ENCODE measurements around the gene TSC22D2. TPM values are rescaled to one million over a fixed set of nuclear protein-coding genes. Genes with fewer than 3 reads are reported as not detected.

TSC22D2 gene
- 5.8 and 17.6 TPM in 2 replicates for total RNA-seq (2014; rRNA removed; shearing (Covaris generic))

DNA sequence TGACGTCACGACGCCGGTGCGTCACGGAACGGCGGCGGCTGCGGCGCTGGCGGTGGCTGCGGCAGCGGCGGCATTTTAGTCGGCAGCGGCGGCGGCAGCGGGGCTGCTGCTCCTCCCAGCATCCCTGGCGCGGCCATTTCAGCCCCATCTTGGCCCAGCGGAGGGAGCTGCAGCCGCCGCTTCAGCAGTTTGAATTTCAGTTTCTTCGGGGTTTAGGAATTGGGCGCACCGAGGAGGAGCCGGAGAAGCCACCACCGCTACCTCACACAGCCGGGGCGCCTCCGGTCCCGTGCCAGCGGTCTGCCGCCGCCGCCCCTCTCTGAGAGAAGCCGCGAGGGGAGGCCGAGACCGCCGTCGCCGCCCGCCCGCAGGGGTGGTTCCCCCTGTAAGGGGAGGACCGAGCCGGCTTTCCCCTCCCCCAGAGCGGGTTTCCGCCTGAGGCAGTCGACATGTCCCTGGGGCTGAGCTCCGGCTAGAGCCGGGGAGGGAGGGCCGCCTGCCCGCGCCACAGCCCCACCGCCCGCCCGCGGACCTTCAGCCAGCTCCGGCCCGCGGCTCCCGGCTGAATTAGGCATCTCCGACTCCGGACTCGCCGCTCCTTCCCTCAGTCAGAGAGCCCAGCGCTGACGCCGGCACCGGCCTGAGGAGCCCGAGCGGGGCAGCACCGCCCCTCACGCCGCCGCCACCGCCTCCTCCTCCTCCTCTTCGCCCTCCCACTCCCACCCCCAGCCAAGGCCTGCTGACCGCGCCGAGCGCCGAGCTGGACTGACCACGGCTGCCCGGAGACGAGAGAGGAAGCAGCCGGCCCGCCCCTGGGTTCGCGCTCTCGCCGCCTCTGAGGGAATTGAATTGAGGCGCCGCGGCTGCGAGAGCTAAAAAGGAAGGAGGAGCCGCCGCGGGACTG, at the start of gene TSC22D2:
Gene TSC22D2 (plus strand): TSS at position 78 of the 904 bp plus-strand sequence. CDS start 1,053 bp downstream, outside the sequence.
- DNase-seq (ENCODE audit: low read depth) = peak; percentile 94

DNA sequence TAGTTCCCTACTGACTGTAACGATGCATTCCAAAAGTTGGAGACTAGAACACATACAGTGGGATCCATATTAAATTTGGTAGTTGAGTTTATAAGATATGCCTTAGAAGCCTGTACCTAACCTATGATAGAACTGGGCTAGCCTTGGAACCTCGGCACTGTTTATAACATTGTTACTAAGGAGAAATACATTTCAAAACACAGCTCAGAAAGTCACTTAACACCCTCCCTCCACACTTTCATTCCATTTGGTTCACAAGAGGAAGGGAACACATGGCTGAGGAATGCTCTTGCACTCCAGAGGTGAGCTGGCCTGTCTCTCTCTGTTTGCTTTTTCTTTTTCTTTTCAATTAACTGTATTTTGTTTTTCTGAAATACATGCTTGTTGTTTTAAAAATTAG, 48.7 kb upstream of the TSC22D2 start:
- DNase-seq (ENCODE audit: low read depth) = peak; percentile 51

DNA sequence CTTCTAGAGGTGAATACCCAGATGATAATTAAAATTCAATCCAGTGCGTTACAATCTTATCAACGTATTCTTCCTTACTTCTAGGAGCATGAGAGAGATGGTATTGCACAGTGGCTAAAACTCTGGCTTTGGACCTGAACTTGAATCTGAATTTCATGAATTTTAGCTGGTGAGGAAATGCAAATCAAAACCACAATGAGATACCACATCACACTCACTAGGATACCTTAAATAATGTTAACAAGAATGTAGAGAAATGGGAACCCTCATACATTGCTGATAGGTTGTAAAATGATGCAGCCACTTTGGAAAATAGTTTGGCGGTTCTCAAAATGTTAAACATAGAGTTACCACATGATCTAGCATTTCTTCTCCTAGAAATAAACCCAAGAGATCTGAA, 47.1 kb upstream of the TSC22D2 start:
- DNase-seq (ENCODE audit: low read depth) = no peak

DNA sequence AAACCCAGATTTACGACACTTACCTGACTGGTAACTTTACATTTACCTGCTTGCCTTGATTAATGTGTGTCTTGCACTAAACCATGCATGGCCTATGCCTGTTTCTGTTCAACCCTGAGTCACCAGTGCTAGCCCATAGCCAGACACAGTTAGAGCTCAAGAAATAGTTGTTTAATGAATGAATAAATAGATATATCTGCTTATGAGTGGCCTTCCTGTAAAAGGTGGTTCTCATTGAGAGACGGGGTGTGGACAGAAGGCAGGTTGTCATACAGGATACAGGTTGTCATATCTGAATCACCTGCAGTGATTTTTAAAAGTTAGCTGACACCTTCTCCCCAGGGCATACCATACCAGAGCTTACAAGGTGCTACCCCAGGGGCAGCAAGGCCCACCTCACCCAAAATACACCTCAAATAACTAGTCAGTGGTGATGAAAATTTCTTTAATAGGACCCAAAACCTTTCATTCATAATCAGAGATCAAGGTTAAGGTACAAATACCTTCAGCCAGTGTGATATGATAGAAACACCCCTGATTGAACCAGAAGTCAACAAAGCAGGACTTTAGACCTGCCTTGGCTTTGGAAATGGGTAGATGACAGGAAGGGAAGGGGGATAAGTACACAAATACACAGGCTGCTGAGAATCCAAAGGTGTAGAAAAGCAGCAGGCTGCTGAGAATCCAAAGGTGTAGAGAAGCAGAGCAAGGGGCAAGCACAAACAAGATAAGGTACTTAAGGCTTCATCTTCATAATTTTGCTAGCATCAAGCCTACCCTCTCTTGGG, 45.4 kb upstream of the TSC22D2 start:
- no peak for DNase-seq (ENCODE audit: low read depth)

DNA sequence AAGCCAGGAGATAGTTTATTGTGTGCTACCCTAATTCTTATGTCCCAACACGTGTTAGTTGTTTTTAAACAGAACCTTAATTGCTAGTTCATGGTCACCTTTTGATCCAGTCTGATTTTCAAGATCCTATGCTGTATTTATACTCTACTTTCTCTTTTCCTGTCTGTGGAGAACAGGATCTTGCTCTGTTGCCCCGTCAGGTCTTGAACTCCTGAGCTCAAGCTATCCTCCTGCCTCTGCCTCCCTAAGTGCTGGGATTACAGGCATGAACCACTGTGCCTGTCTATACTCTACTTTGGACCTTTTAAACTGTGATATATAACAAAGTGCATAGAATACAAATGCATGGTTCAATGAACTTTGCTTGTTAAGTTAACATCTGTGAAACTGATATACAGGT, 44.7 kb upstream of the TSC22D2 start:
- DNase-seq (ENCODE audit: low read depth) = no peak

DNA sequence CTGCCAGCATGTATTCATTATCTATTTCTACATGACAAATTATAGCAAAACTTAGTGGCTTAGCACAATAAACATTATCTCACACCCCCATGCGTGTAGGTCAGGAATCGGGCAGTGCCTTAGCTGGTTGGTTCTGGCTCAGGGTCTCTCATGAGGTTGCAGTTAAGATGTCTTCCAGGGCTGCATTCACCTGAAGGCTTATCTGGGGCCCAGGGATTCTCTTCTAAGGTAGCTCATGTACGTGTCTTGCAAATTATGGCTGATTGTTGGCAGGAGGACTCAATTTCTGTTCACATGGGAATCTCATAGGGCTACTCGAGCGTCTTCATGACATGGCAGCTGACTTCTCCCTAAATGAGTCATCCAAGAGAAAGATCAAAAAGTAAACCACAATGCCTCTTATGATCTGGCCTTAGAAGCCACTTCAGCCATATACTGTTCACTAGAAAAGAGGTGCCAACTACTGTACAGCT, 42.9 kb upstream of the TSC22D2 start:
- peak; percentile 96 for DNase-seq (ENCODE audit: low read depth)

DNA sequence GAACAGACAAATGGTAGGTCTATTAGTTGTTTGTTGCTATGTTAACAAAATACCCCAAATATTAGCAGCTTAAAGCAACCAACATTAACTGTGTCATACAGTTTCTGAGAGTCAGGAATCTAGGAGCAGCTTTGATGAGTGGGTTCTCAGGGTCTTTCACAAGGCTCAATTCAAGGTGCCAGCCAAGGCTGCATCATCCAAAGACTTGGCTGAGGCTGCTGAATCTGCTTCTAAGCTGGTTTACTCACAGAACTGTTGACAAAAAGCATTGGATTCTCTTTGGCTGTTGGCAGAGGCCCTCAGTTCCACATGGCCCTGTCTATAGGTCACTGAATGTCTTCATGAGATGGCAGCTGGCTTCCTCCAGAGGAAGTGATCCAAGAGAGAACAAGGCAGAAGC, 40.3 kb upstream of the TSC22D2 start:
- no peak for DNase-seq (ENCODE audit: low read depth)

DNA sequence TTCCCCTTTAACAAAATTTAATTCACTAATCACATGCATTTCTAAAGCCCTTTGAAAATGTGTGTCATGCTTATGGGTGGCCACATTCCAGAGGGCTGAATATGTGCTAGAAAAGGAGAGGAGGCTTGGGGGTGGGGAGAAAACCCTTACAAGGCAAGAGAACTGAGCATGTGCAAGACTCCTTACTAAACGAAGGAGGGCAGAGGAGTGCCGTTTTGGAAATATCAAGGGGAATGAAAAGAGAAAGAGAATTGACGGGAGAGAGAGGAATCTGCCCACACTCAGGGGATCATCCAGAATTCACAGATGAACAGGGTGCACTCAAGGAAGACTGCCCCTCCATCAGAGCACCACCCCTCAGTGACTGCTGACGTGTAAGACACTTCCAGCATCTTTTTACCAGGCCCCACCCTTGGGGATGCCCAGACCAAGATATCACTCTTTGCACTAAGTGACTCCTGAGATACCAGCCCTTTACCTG, 37.9 kb upstream of the TSC22D2 start:
- peak; percentile 99 for DNase-seq (ENCODE audit: low read depth)

DNA sequence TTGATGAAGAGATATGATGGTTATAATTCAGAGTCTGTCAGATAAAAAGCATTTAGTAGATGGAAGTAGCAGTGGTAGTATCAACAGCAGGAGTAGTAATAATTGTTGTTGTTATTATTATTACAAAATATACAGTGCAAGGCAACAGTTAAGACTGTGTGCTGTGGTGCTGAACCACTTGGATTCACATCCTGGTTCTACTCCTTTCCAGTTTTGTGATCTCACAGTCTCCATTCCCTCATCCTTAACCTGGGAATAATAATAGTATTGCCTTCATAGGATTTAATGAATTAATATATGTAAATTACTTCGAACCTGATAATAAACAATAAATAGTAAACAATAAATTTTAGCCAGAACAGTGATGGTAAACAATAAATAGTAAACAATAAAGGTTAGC, 37.1 kb upstream of the TSC22D2 start:
- peak; percentile 54 for DNase-seq (ENCODE audit: low read depth)

DNA sequence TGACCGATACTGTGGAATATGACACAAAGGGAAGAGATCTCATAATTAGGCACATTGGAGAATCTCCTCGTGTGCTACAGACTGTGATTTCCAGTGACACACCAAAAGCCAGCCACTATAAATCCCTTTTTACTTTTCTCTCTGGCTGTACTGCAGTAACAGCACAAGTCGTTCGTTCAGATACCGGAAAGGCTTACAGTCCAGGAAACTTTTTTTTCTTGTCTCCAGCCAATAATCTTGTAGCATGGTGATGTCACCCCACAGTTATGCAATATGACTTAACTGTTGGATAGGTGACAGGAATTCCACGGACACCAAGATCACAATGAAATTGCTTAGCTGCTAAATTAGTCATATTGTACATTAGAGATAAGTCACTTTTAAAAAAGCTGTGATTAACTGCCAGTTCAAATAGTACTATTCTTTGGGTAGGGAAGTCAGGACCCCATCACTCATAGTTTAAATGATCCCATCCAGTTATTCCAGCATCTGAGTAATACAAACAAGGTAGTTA, 36.3 kb upstream of the TSC22D2 start:
- DNase-seq (ENCODE audit: low read depth) = peak; percentile 100

DNA sequence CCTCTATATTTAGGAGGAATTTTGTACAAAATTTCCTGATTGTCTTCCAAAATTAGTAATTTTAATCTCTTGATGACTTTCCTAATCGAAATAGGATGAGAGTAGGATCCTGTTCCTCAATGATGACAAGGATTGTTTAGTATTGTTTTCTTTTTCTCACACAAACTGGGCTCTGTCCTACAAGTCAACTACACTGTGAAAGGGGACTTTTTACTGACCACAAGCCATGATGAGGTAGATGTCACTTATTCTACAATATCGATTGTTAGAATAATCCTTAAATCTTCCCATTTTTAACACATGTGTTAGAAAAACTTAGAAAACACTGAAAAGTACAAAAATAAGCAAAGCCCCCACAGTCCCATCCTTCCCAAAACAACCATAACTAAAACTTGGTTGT, 35.8 kb upstream of the TSC22D2 start:
- no peak for DNase-seq (ENCODE audit: low read depth)

DNA sequence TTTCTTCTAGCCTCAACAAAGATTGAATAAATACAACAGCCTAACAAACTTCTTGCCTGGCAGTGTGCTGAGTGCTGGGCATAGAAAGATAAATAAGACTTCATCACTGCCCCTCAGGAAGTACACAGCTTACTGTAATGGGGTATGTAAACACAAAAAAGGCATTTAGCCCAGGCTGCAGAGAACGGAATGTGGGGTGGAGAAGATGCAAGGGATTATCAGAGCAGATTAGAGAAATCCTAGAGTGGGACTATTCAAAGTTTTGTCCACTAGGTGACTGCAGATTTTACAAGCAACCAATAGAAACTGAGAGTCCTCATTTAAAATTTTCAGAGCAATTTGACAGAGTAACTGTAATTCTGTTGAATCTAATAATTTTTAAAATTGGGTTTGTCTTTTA, 35.4 kb upstream of the TSC22D2 start:
- DNase-seq (ENCODE audit: low read depth) = peak; percentile 61

DNA sequence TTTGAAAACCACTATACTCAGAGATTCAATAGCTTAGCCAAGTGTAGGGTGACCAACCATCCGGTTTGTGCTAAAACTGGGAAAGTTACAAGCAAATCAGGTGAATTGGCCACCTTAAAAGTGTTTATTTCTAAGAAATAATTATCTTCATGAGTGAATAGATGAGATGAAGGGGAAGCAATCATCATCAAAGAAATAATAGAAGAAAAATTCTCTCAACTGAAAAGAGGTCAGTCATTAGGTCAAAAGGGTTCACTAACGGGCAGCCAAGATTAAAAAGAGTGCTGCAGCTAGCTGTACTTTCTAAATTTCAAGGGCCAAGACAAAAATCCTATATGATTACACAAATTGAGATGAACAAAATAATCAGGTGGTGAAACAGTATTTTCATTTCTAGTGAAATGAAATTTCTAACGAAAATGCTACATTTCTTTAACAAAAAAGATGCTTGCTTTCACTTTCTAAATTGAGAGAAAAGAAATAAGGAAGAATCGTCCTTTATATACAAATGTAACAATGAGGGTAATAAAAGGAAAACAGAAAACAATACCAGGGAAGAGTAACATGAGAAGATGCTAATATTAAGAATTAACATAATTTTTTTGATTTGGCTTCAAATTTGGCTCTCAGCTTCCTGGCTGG, 34.7 kb upstream of the TSC22D2 start:
- no peak for DNase-seq (ENCODE audit: low read depth)

DNA sequence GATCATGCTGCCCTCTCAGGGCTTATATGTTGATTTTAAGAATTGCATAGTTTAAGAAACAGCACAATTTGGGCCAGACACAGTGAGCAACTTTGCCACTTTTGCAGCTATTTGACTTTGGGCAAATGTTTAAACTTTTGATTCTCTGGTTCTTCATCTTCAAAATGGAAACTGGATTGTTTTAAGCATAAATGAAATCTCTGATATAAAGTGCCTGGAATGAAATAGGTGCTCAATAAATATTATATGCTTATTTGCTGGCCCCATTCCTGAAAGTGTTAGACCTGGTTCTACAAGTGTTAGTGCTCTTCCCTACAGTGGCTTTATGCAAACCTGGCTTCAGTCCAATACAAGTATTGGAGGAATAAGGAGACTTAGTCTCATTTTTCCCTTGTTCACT, 33.1 kb upstream of the TSC22D2 start:
- no peak for DNase-seq (ENCODE audit: low read depth)

DNA sequence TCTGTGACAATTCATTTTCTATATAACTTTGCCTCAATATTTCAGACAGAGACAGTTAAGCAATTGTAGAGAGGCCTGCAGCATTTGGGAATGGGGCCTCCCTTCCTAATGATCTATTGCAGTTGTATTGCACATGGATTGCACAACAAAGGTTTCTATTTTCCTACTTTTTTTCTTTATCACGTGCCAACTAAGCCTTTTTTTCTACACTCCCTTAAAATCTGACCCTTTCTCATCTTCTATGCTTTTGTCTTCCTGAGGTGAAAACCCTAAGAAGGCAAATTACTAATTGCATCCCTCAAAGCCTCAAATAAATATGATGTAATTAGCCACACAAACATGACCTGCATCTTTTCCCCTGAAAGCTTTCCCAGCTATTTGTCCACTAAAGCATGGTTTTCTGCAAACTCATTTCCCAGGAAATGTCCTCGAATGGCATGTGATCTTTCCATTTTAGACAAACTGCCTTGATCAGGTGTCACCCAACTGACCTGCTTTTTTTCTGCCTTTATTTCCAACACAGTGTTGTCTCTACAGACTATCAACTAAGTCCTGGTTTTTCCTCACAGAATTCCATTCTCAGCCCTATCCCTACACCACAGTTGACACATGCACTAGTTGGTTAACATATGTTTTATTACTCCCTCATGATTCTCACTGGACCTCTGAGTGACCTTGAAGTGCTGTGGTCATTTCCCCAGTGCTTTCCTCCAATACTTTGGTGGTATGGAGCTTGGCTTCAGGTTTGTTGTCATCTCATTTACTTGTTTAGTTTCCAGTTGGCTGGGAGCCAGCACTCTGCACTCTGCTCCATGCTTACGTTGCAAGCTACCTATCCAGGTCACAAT, 31.9 kb upstream of the TSC22D2 start:
- peak; percentile 56 for DNase-seq (ENCODE audit: low read depth)

DNA sequence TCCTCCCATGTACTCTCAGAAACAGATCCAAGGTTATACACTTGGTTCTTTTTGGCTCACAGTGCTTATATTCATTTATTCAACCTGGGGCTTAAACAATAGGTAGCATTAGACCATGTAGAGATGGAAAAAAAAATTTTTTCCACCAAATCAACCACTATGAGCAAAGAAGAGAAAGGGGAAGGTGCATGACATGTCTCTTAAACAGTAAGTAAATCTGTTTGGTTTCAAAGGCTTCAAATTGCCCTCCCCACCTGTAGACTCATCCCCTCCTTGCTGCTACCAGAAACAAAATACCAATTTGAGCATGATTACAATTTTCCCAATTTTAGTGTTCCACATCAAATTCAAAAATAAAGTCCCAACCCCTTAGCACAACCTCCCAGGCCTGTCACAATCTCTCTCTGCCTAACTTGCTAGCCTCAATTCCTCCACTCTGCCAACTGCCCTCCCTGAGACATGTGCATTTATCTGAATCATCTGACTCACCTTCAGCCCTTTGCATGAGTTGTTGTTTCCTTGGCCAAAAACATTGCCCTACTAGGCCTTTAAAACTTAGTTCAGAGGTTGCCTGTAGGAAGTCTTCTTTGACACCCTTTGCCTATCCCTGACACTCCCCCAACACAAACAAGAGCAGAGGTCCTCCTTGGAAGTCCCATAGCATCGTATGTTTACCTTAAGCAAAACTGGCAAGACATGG, 30.3 kb upstream of the TSC22D2 start:
- peak; percentile 51 for DNase-seq (ENCODE audit: low read depth)

DNA sequence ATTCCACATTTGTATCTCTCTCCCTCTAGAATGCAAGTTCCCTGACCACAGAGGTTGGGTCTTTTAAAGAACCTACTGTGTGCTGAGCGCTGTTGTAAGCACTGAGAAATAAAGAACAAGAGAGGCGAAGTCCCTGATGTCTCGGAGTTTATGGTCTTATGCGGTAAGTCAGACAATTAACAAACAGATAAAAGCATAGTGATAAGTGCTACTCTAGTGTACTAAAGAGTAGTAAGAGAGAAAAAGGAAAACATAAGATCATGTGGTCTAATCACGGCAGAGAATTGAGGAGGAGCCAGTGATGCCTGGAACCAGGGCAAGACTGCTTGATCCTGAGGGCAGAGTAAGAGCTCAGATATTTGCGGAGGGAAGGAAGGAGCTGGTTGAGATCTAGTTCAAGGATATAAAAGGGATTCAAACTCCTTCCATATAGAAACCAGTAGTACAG, 29.8 kb upstream of the TSC22D2 start:
- DNase-seq (ENCODE audit: low read depth) = no peak

DNA sequence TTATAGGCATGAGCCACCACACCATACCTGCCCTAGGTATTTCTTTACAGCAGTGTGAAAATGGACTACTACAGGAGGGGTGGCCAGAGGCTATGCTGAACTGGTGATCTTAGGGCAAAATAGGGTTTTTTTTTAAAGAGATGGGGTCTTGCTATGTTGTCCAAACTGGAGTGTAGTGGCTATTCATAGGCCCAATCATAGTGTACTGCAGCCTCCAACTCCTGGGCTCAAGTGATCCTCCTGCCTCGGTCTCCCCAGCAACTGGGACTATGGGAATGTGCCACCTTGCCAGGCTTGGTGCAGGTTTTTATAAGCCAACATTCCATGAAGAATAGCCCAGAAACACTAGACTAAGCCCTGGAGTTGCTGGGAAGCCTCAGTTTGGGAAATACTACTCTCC, 28.6 kb upstream of the TSC22D2 start:
- no peak for DNase-seq (ENCODE audit: low read depth)

DNA sequence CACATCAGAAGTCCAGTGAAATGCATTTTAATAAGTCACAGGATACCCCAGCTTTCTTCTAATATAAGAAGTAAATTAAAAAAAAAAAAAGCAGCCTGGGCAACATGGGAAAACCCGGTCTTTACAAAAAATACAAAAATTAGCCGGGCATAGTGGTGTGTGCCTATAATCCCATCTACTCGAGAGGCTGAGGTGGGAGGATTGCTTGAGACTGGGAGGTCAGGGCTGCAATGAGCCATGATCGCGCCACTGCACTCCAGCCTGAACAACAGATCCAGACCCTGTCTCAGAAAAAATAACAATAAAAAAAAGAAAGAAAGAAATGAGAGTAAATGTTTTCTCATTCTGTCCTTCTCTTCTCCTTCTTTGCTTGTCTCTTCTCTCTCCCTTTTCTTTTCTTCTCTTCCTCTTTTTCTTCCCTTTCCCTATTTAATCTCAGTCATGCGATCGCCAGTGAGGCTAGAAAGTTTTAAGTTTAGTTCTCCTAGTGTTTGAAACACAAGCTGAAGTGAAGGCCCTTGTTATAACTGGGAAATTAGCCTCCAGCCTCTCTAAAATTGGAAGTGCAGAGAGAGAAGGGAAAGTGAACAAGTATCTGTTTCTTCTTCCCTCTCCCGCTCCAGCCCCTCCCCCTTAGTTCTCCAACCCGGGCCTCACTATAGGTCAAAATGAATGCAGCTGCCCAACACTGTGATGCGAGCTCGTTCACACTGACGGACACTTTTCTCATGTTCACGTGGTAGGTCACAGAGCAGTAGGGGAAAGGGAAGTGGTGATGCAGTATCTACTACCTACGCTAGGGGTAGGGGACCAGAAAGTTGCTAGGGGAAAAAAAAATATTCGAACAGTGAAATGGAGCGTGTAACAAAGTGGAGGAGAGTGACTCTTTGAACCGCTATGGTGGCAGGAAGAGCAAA, 23.5 kb upstream of the TSC22D2 start:
- DNase-seq (ENCODE audit: low read depth) = no peak
